ENCODE results near the gene OR2T12.
"Not testable (repeated sequence)": the region's sequence is repeated elsewhere in the genome, so short reads cannot be mapped to it uniquely, and the experiment has no call there.

Gene OR2T12

GRCh38 chr1:248303324-248303723 is at the start of gene OR2T12:
TSS of gene OR2T12 (minus strand) at chr1:248303424. CDS start at chr1:248295578, 7,846 bp downstream.
- no peak for DNase-seq (ENCODE audit: low spot score)

GRCh38 chr1:248348475-248348874 is 45.3 kb upstream of the OR2T12 start, which contains the start of gene OR14C36:
TSS of gene OR14C36 (plus strand) at chr1:248348775. CDS start at chr1:248348775, 0 bp downstream.
- DNase-seq (ENCODE audit: low spot score) = no peak

GRCh38 chr1:248343451-248343850 is 40.2 kb upstream of the OR2T12 start:
- no peak for DNase-seq (ENCODE audit: low spot score)

GRCh38 chr1:248324468-248324867 is 21.2 kb upstream of the OR2T12 start, which contains the start of gene OR2M7:
TSS of gene OR2M7 (minus strand) at chr1:248324568. CDS start at chr1:248324568, 0 bp downstream.
- DNase-seq (ENCODE audit: low spot score) = no peak

GRCh38 chr1:248316796-248317195 is 13.6 kb upstream of the OR2T12 start:
- no peak for DNase-seq (ENCODE audit: low spot score)

- DNase-seq (ENCODE audit: low spot score) = not testable (repeated sequence)
Measured at GRCh38 chr1:248306740-248307139, 3.5 kb upstream of the OR2T12 start.

- DNase-seq (ENCODE audit: low spot score) = no peak
Measured at GRCh38 chr1:248306103-248306502, 2.9 kb upstream of the OR2T12 start.

- DNase-seq (ENCODE audit: low spot score) = not testable (repeated sequence)
Measured at GRCh38 chr1:248305672-248306071, 2.4 kb upstream of the OR2T12 start.

GRCh38 chr1:248288391-248288790 is 14.8 kb downstream of the OR2T12 start:
- DNase-seq (ENCODE audit: low spot score) = no peak

GRCh38 chr1:248277876-248278275 is 25.3 kb downstream of the OR2T12 start, which contains the start of gene OR2T33:
TSS of gene OR2T33 (minus strand) at chr1:248277976. CDS start at chr1:248273814, 4,162 bp downstream.
- DNase-seq (ENCODE audit: low spot score) = no peak

GRCh38 chr1:248273225-248273624 is 30.0 kb downstream of the OR2T12 start:
- not testable (repeated sequence) for DNase-seq (ENCODE audit: low spot score)

- DNase-seq (ENCODE audit: low spot score) = no peak
Measured at GRCh38 chr1:248268178-248268577, 35.0 kb downstream of the OR2T12 start.

- DNase-seq (ENCODE audit: low spot score) = not testable (repeated sequence)
Measured at GRCh38 chr1:248259309-248259708, 43.9 kb downstream of the OR2T12 start.

GRCh38 chr1:248243204-248243603 is 60.0 kb downstream of the OR2T12 start:
- DNase-seq (ENCODE audit: low spot score) = peak; percentile 41
